Heart left ventricle (tissue), 16 donors: ENCODE data around the gene TAPBPL. TPM values are rescaled to one million over a fixed set of nuclear protein-coding genes. Genes with fewer than 3 reads are reported as not detected.
"Not testable (repeated sequence)": the region's sequence is repeated elsewhere in the genome, so short reads cannot be mapped to it uniquely, and the experiment has no call there.

ENCODE experiments used
- ATAC-seq, 4 donors: fragments of 200-7000 bp; cut with Tn5 transposase; one replicate each; pipeline ENCODE4 v1.9.1; 2020 to 2022; ENCODE audit warnings: moderate library complexity in 4 of 4, mild to moderate bottlenecking in 3 of 4, moderate number of reproducible peaks in 1 of 4
- DNase-seq, 5 donors: peaks; one replicate each; pipeline ENCODE4 v3.0.0-alpha.2; 2020
- H3K27ac ChIP-seq, 12 donors: fragments of 200-600 bp; sonication (generic) in 4 of 12; one replicate each; pipeline versions ENCODE4 v1.5.0 to v1.8.0; 2016 to 2022; ENCODE audit warnings: mild to moderate bottlenecking in 2 of 12
- H3K27me3 ChIP-seq, 9 donors: fragments of 200-600 bp; sonication (generic) in 2 of 9; one replicate each; pipeline versions ENCODE4 v1.5.1 to v1.8.0; 2016 to 2022; ENCODE audit warnings: mild to moderate bottlenecking in 3 of 9
- H3K36me3 ChIP-seq, 9 donors: fragments of 200-600 bp; sonication (generic) in 2 of 9; one replicate each; pipeline versions ENCODE4 v1.5.0 to v1.8.0; 2018 to 2022; ENCODE audit warnings: mild to moderate bottlenecking in 2 of 9
- H3K4me1 ChIP-seq, 12 donors: fragments of 200-600 bp; sonication (generic) in 4 of 12; one replicate each; pipeline versions ENCODE4 v1.5.0 to v1.8.0; 2016 to 2022; ENCODE audit warnings: mild to moderate bottlenecking in 3 of 12
- H3K4me3 ChIP-seq, 12 donors: fragments of 200-600 bp; sonication (generic) in 4 of 12; one replicate each; pipeline versions ENCODE4 v1.5.0 to v1.8.0; 2017 to 2022; ENCODE audit warnings: mild to moderate bottlenecking in 9 of 12, moderate library complexity in 4 of 12
- H3K9me3 ChIP-seq, 12 donors: fragments of 200-600 bp; sonication (generic) in 4 of 12; one replicate each; pipeline versions ENCODE4 v1.5.0 to v1.8.0; 2016 to 2022; ENCODE audit warnings: mild to moderate bottlenecking in 1 of 12
- POLR2A ChIP-seq, 2 donors: fragments of 450-650 bp; IDR thresholded peaks; one replicate each; pipeline ENCODE4 v1.6.1; 2017; ENCODE audit warnings: antibody characterized with exemption in 2 of 2, mild to moderate bottlenecking in 2 of 2, moderate library complexity in 2 of 2
- WGBS, 4 donors: extraction: QIAGEN DNeasy Blood & Tissue Kit in 2 of 4; methylation state at CpG; one replicate each; pipeline versions ENCODE4 v1.1.5 to v1.1.7; 2013 to 2018; 5-methylcytosine and 5-hydroxymethylcytosine counted together
- intact Hi-C, 10 donors: fragments of 100-400 bp; cut with DNase I; formaldehyde crosslinking; loops; one replicate each; pipeline versions ENCODE4 v1.11.1 to v1.14.2; 2022
- polyA plus RNA-seq, 2 donors: library from polyadenylated mRNA; stranded (reverse); fragments of 200-250 nt; gene quantifications; one replicate each; pipeline ENCODE4 v1.2.3, GENCODE V29; 2013
- total RNA-seq, 9 donors: library from RNA; depleted of rRNA in 2 of 9; stranded (reverse); fragments of >200 nt in 2 of 9; fragmentation: NEBNext Ultra II Directional in 3 of 9; extraction: Animal tissue kit (Norgen Biotek cat#: 25700) in 3 of 9; gene quantifications; one replicate each; pipeline versions ENCODE4 v1.1.0 to v1.2.4, GENCODE V29; 2016 to 2023
- TF ChIP-seq, protein P1 (sequence below), 12 donors: fragments of 200-600 bp; sonication (generic) in 4 of 12; IDR thresholded peaks; one replicate each; pipeline versions ENCODE4 v1.5.0 to v1.8.0; 2018 to 2022; ENCODE audit warnings: antibody characterized with exemption in 12 of 12, mild to moderate bottlenecking in 5 of 12
- donor health status: ischemic (EF 13 %, LVEDD 7.1; RV severe dilation, severe dysfunction).
- donor health status: healthy with polysubstance abuse.
- donor health status: DM: no; HTN: yes; CAD: no.
- donor health status: DM: no; HTN: no; CAD: no.
- donor health status: ischemic (EF 25% LVEDD 6.9; RV normal size, moderate dysfunction).
- donor health status: ischemic (EF 25% LVEDD 5.7; RV mildly dilated, moderate dysfunction).
- donor health status: healthy.
- donor health status: DM: yes; HTN: yes; CAD: no.
- donor health status: ischemic (EF 35%, LVEDD 5.7; RV mildly dilated, moderate dysfunction).
- donor health status: nonischemic (EF 11% LVEDD 7.7; RV severe dilation, severe dysfunction).
- donor health status: DM: yes; HTN: yes; CAD: no.
- donor health status: PGD.
- donor health status: ischemic (EF 29% LVEDD 5.4; RV normal size, mild dysfunction).
- donor health status: nonischemic (EF 23%, LVEDD 6.1; RV moderate dilation, normal function).

Gene TAPBPL
- total and polyA plus RNA-seq, 11 donors, result 5.4 to 55.6 (median 13.9) TPM

DNA sequence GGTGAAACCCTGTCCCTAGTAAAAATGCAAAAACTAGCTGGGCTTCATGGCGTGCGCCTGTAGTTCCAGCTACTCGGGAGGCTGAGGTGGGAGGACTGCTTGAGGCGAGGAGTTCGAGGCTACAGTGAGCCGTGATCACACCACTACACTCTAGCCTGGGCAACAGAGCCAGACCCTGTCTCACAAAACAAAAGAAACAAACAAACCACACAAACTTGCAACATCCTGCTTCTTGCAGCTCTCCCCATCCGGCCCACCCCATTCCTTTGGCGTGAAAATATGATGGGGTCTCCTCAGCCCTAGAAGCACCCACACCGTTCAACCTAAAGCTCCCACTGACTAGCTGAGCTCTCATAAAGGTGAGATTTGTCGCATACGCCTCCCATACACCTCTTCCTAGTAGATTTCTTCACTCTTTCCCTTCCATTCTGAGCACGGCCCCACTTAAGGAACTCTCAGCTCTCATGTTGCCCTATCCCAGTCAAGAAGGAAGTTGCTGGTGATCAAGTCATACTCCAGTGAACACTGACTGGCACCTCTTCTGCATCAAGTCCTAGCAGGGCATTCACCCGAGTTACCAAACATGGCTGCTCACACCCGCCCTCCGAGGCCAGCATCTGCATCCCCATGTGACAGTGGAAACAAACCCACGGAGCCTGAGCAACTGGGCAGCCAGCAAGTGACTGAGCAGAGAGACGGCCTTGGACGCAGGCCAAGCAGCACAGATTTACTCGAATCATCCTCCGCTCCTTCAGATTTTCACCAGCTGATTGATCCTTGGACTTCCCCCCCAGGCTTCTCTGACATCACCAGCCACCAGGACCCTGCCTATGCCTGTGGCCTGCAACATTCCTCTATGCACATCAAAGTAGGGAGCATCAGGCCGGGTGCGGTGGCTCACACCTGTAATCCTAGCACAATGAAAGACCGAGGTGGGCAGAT, 26.0 kb upstream of the TAPBPL start:
- 85 to 90% (median 88%) methylated on average over 21 to 23 of the region's 23 CpGs for WGBS, 4 donors
- no peak overlapping the region for H3K4me3 ChIP-seq
- H3K27ac ChIP-seq, result peak overlapping the region in 1 of 12 donors; percentile 66
- ATAC-seq, result no peak
- H3K36me3 ChIP-seq, result no peaks in the 10 kb centered on the region
- intact Hi-C loops, result loop anchor here in 2 of 10 donors (2.0 to 10.0 kb wide), 2 partner anchors 39 to 109 kb away; partner anchors contain the start of gene GAPDH (in 1 of the 2)
- H3K9me3 ChIP-seq, result no peaks in the 10 kb centered on the region
- H3K4me1 ChIP-seq, result peaks cover 0 to 28% (median 11%) of the 10 kb centered on the region in 12 donors
- no peak for TF ChIP-seq POLR2A (IDR thresholded peaks at IDR 0.05)
- TF ChIP-seq, protein P1, sequence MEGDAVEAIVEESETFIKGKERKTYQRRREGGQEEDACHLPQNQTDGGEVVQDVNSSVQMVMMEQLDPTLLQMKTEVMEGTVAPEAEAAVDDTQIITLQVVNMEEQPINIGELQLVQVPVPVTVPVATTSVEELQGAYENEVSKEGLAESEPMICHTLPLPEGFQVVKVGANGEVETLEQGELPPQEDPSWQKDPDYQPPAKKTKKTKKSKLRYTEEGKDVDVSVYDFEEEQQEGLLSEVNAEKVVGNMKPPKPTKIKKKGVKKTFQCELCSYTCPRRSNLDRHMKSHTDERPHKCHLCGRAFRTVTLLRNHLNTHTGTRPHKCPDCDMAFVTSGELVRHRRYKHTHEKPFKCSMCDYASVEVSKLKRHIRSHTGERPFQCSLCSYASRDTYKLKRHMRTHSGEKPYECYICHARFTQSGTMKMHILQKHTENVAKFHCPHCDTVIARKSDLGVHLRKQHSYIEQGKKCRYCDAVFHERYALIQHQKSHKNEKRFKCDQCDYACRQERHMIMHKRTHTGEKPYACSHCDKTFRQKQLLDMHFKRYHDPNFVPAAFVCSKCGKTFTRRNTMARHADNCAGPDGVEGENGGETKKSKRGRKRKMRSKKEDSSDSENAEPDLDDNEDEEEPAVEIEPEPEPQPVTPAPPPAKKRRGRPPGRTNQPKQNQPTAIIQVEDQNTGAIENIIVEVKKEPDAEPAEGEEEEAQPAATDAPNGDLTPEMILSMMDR (IDR thresholded peaks at IDR 0.05), result no peak
- DNase-seq, result no peak
- H3K27me3 ChIP-seq, result no peaks in the 10 kb centered on the region

- ATAC-seq (no peak), DNase-seq (no peak)
- WGBS, 4 donors, result 79 to 87% (median 82%) methylated on average over 14 of the region's 14 CpGs
- H3K27me3 ChIP-seq, result no peaks in the 10 kb centered on the region
- TF ChIP-seq POLR2A (IDR thresholded peaks at IDR 0.05), result no peak
- TF ChIP-seq, protein P1 (IDR thresholded peaks at IDR 0.05), result no peak
- H3K4me3 ChIP-seq, result no peak overlapping the region
- intact Hi-C loops, result loop anchor here in 1 of 10 donors (10.0 kb wide), 1 partner anchor 108 kb away; the partner anchor contains the start of gene GAPDH
- H3K4me1 ChIP-seq, result peaks cover 0 to 34% (median 12%) of the 10 kb centered on the region in 12 donors
- no peaks in the 10 kb centered on the region for H3K9me3 ChIP-seq
- peak overlapping the region in 1 of 12 donors; percentile 66 for H3K27ac ChIP-seq
- no peaks in the 10 kb centered on the region for H3K36me3 ChIP-seq
These were observed 24.8 kb upstream of the TAPBPL start for GRCh38 chr12:6426882-6427671.

GRCh38 chr12:6427796-6428195, 24.0 kb upstream of the TAPBPL start:
- H3K27me3 ChIP-seq, H3K36me3 ChIP-seq, H3K9me3 ChIP-seq, H3K4me3 ChIP-seq, ATAC-seq, DNase-seq: not testable (repeated sequence)
- 93 to 95% (median 94%) methylated on average over 10 of the region's 10 CpGs for WGBS, 4 donors
- H3K27ac ChIP-seq, result peak overlapping the region in 1 of 12 donors; percentile 66
- peaks cover 0 to 34% (median 12%) of the 10 kb centered on the region in 12 donors for H3K4me1 ChIP-seq
- intact Hi-C loops, result loop anchor here in 1 of 10 donors (10.0 kb wide), 1 partner anchor 107 kb away; the partner anchor contains the start of gene GAPDH

GRCh38 chr12:6428326-6428725, 23.5 kb upstream of the TAPBPL start:
- Histone ChIP-seq H3K4me3 (no peak overlapping the region), H3K36me3 (no peaks in the 10 kb centered on the region), H3K4me1 (peaks cover 0 to 33% (median 11%) of the 10 kb centered on the region in 12 donors), H3K27ac (no peak overlapping the region), H3K27me3 (no peaks in the 10 kb centered on the region), H3K9me3 (no peaks in the 10 kb centered on the region)
- TF ChIP-seq, protein P1 (IDR thresholded peaks at IDR 0.05), result no peak
- TF ChIP-seq POLR2A (IDR thresholded peaks at IDR 0.05), result no peak
- ATAC-seq, result no peak
- intact Hi-C loops, result loop anchor here in 1 of 10 donors (10.0 kb wide), 1 partner anchor 106 kb away; the partner anchor contains the start of gene GAPDH
- 83 to 90% (median 86%) methylated on average over 3 of the region's 3 CpGs for WGBS, 4 donors
- DNase-seq, result no peak
